Measurements from ENCODE around the gene MROH9. TPM values are rescaled to one million over a fixed set of nuclear protein-coding genes. Genes with fewer than 3 reads are reported as not detected.

MROH9 gene
- total and polyA plus RNA-seq, 8 donors, result not detected

- intact Hi-C loops (cut with DNase I; ENCODE audit: low total_unique reads), result no loop called here
- Histone ChIP-seq H3K27ac (no peak overlapping the region), H3K4me3 (no peak overlapping the region), H3K27me3 (no peaks in the 10 kb centered on the region), H3K4me1 (no peaks in the 10 kb centered on the region), H3K36me3 (no peaks in the 10 kb centered on the region), H3K9me3 (no peaks in the 10 kb centered on the region)
- no peak for TF ChIP-seq POLR2AphosphoS5 (IDR thresholded peaks at IDR 0.05)
- no peak for TF ChIP-seq POLR2A (IDR thresholded peaks at IDR 0.05)
- TF ChIP-seq EP300 (IDR thresholded peaks at IDR 0.05), result no peak
- TF ChIP-seq CTCF (IDR thresholded peaks at IDR 0.05), result no peak
- DNase-seq, result no peak
Measured at GRCh38 chr1:170993151-170993550, 57.8 kb downstream of the MROH9 start.

GRCh38 chr1:170993717-170994116 is 58.4 kb downstream of the MROH9 start:
- intact Hi-C loops (cut with DNase I; ENCODE audit: low total_unique reads), result no loop called here
- H3K36me3 ChIP-seq, result no peaks in the 10 kb centered on the region
- H3K4me3 ChIP-seq, result no peak overlapping the region
- WGBS, 5 donors, result 94 to 100% (median 97%) methylated on average over 1 of the region's 1 CpG
- H3K27ac ChIP-seq, result no peak overlapping the region
- no peaks in the 10 kb centered on the region for H3K27me3 ChIP-seq
- H3K4me1 ChIP-seq, result no peaks in the 10 kb centered on the region
- TF ChIP-seq POLR2AphosphoS5 (IDR thresholded peaks at IDR 0.05) (no peak), CTCF (IDR thresholded peaks at IDR 0.05) (no peak), POLR2A (IDR thresholded peaks at IDR 0.05) (no peak), EP300 (IDR thresholded peaks at IDR 0.05) (no peak)
- no peaks in the 10 kb centered on the region for H3K9me3 ChIP-seq
- no peak for DNase-seq

- 55 to 68% (median 58%) methylated on average over 4 of the region's 4 CpGs for WGBS, 5 donors
- no peaks in the 10 kb centered on the region for H3K36me3 ChIP-seq
- no peaks in the 10 kb centered on the region for H3K9me3 ChIP-seq
- no peak for DNase-seq
- intact Hi-C loops (cut with DNase I; ENCODE audit: low total_unique reads), result no loop called here
- H3K4me3 ChIP-seq, result no peak overlapping the region
- no peak overlapping the region for H3K27ac ChIP-seq
- TF ChIP-seq POLR2AphosphoS5 (IDR thresholded peaks at IDR 0.05) (no peak), POLR2A (IDR thresholded peaks at IDR 0.05) (no peak), EP300 (IDR thresholded peaks at IDR 0.05) (no peak), CTCF (IDR thresholded peaks at IDR 0.05) (no peak)
- no peaks in the 10 kb centered on the region for H3K4me1 ChIP-seq
- H3K27me3 ChIP-seq, result no peaks in the 10 kb centered on the region
Measured at GRCh38 chr1:171014880-171015279, 79.5 kb downstream of the MROH9 start.

GRCh38 chr1:171017426-171017825 is 82.1 kb downstream of the MROH9 start:
- intact Hi-C loops (cut with DNase I; ENCODE audit: low total_unique reads), result no loop called here

More at GRCh38 chr1:171017426-171017825, 82.1 kb downstream of the MROH9 start:
- H3K27ac ChIP-seq, result no peak overlapping the region
- H3K27me3 ChIP-seq, result no peaks in the 10 kb centered on the region
- H3K4me3 ChIP-seq, result no peak overlapping the region
- 78 to 86% (median 83%) methylated on average over 1 to 2 of the region's 2 CpGs for WGBS, 5 donors
- TF ChIP-seq CTCF (IDR thresholded peaks at IDR 0.05) (no peak), POLR2AphosphoS5 (IDR thresholded peaks at IDR 0.05) (no peak), EP300 (IDR thresholded peaks at IDR 0.05) (no peak), POLR2A (IDR thresholded peaks at IDR 0.05) (no peak)
- H3K4me1 ChIP-seq, result no peaks in the 10 kb centered on the region
- no peaks in the 10 kb centered on the region for H3K36me3 ChIP-seq
- peaks cover 0 to 7% (median 2%) of the 10 kb centered on the region in 4 donors for H3K9me3 ChIP-seq
- peak in 1 of 2 donors; percentile 2 for DNase-seq

Measured in stomach (tissue), 9 donors.